K562 (cell line): Measurements from ENCODE around the gene ANKRD13D. TPM values are rescaled to one million over a fixed set of nuclear protein-coding genes. Genes with fewer than 3 reads are reported as not detected.

Experiments used
- DDX20 ChIP-seq: fragments of 450-650 bp; IDR thresholded peaks from 2 replicates; pipeline ENCODE4 v1.6.1; 2016; ENCODE audit warnings: missing genetic modification characterization, low read depth, mild to moderate bottlenecking, missing compliant biosample characterization, moderate library complexity
- FOXK1 ChIP-seq: sonication (generic); formaldehyde crosslinking; IDR thresholded peaks from 2 replicates; pipeline ENCODE4 v1.8.0; 2022; ENCODE audit warnings: missing genetic modification reagents, mild to moderate bottlenecking, borderline replicate concordance
- HINFP ChIP-seq: fragments of 450-650 bp; conservative IDR thresholded peaks from 2 replicates; pipeline ENCODE4 v1.6.1; 2016; ENCODE audit warnings: missing genetic modification characterization, low read depth, mild to moderate bottlenecking, control low read depth, missing compliant biosample characterization
- HMG20A ChIP-seq: fragments of 450-650 bp; formaldehyde crosslinking; conservative IDR thresholded peaks from 2 replicates; pipeline ENCODE4 v1.4.0; 2020; ENCODE audit warnings: mild to moderate bottlenecking, mixed read lengths
- KAT2B ChIP-seq: IDR thresholded peaks from one replicate; pipeline ENCODE4 v1.6.1; 2012; ENCODE audit warnings: low read depth, mild to moderate bottlenecking, control low read depth, inconsistent platforms, low read length, moderate library complexity
- MCM2 ChIP-seq: fragments of 450-650 bp; IDR thresholded peaks from 2 replicates; pipeline ENCODE4 v1.6.1; 2017; ENCODE audit warnings: low read depth, mild to moderate bottlenecking
- NCOA2 ChIP-seq, 2 experiments: fragments of 450-650 bp; IDR thresholded peaks; 2 replicates each; pipeline ENCODE4 v1.6.1; 2018; ENCODE audit warnings: mild to moderate bottlenecking in 2 of 2, moderate library complexity in 1 of 2; ENCODE audit not compliant: partially characterized antibody in 2 of 2
- RAD21 ChIP-seq, 2 experiments: fragments of 250-450 bp in 1 of 2; fragments of 450-650 bp in 1 of 2; sonication (Bioruptor Pico) in 1 of 2; formaldehyde crosslinking in 1 of 2; IDR thresholded peaks in 1 of 2; conservative IDR thresholded peaks in 1 of 2; 2 replicates each; pipeline versions ENCODE4 v1.4.0 to v1.8.0; 2020 to 2022; ENCODE audit warnings: mild to moderate bottlenecking in 2 of 2, moderate library complexity in 1 of 2
- REST ChIP-seq, 2 experiments: fragments of 450-650 bp; formaldehyde crosslinking in 1 of 2; IDR thresholded peaks; 2 replicates each; pipeline versions ENCODE4 v1.4.0 to v1.6.1; 2014 to 2020; ENCODE audit warnings: mild to moderate bottlenecking in 2 of 2, borderline replicate concordance in 1 of 2, low read depth in 1 of 2
- TAF9B ChIP-seq: fragments of 450-650 bp; IDR thresholded peaks from 2 replicates; pipeline ENCODE4 v1.6.1; 2018; ENCODE audit warnings: mild to moderate bottlenecking; ENCODE audit not compliant: partially characterized antibody
- TARDBP ChIP-seq: fragments of 450-650 bp; IDR thresholded peaks from 2 replicates; pipeline ENCODE4 v1.6.1; 2016
- TGIF2 ChIP-seq: sonication (generic); formaldehyde crosslinking; IDR thresholded peaks from 2 replicates; pipeline ENCODE4 v1.8.1; 2022; ENCODE audit warnings: mild to moderate bottlenecking, missing genetic modification reagents, moderate library complexity
- ZNF121 ChIP-seq: sonication (generic); formaldehyde crosslinking; conservative IDR thresholded peaks from 2 replicates; pipeline ENCODE4 v1.8.0; 2022; ENCODE audit warnings: missing genetic modification reagents
- ZNF174 ChIP-seq: fragments of 250-450 bp; sonication (Bioruptor Pico); IDR thresholded peaks from 2 replicates; pipeline ENCODE4 v1.4.0; 2020; ENCODE audit warnings: mild to moderate bottlenecking
- ZNF445 ChIP-seq: fragments of 250-450 bp; sonication (Bioruptor Pico); IDR thresholded peaks from 2 replicates; pipeline ENCODE4 v1.4.0; 2020; ENCODE audit warnings: low read depth, mild to moderate bottlenecking, moderate library complexity
- ZNF512 ChIP-seq: IDR thresholded peaks from 2 replicates; pipeline ENCODE4 v1.6.1; 2016; ENCODE audit warnings: missing genetic modification characterization, missing compliant biosample characterization
- polyA plus RNA-seq, 8 experiments: library from polyadenylated mRNA; depleted of rRNA in 4 of 8; stranded (reverse) in 5 of 8; unstranded in 3 of 8; fragments of >200 nt; fragmentation: Nextera tagmentation in 2 of 8; fragmentation: Illumina TruSeq in 1 of 8; extraction: Ambion mirVana in 2 of 8; extraction: Trizol in 1 of 8; gene quantifications; 2 replicates each; pipeline versions ENCODE4 v1.2.1 to v1.2.3, GENCODE V29; 2011 to 2014; ENCODE audit warnings: inconsistent platforms in 1 of 8, missing spikeins in 1 of 8
- total RNA-seq, 7 experiments: library from RNA; depleted of rRNA in 6 of 7; stranded (reverse); fragments of >200 nt in 6 of 7; fragmentation: Illumina TruSeq in 2 of 7; extraction: Trizol in 2 of 7; gene quantifications; 2 replicates each; pipeline versions ENCODE4 v1.2.1 to v1.2.3, GENCODE V29; 2011 to 2021; ENCODE audit warnings: low replicate concordance in 1 of 7

The ANKRD13D gene
- total and polyA plus RNA-seq, 9 of the 15 experiments (the other 6 are each of a cell fraction or from before 2014, with no cell fraction given): 0.94 to 40.9 (median 22.4) TPM

GRCh38 chr11:67265633-67266448 lies 23.3 kb upstream of the ANKRD13D start (continued):
- TF ChIP-seq RAD21 (CRISPR knock-in tag; conservative IDR thresholded peaks at IDR 0.05 in 1 of 2, IDR thresholded peaks at IDR 0.05 in 1 of 2) (peak; percentile 71 to 79), TARDBP (no peak), NCOA2 (IDR thresholded peaks at IDR 0.05; ENCODE audit: partially characterized antibody in 2 of 2) (no peak), MCM2 (no peak), ZNF512 (no peak), ZNF174 (CRISPR knock-in tag) (no peak), HINFP (tag) (no peak), ZNF121 (CRISPR knock-in tag) (no peak), ZNF445 (CRISPR knock-in tag) (no peak), DDX20 (tag) (no peak), KAT2B (no peak), HMG20A (CRISPR knock-in tag) (no peak), FOXK1 (CRISPR knock-in tag) (no peak), TGIF2 (CRISPR knock-in tag) (no peak), TAF9B (no peak), REST (IDR thresholded peaks at IDR 0.05; ENCODE audit: borderline replicate concordance) (peak; percentile 58; the same call in 1 of the 2 replicates), REST (CRISPR knock-in tag; IDR thresholded peaks at IDR 0.05; ENCODE audit: low read depth) (no peak)
